Dermis microvascular lymphatic vessel endothelial cell (primary cell): ENCODE results near the gene C11orf65. TPM values are rescaled to one million over a fixed set of nuclear protein-coding genes. Genes with fewer than 3 reads are reported as not detected.

Source experiments
- DNase-seq, 2 donors: peaks; one replicate each; pipeline versions ENCODE4 v3.0.0 to v3.0.0-alpha.2; 2010; ENCODE audit warnings: low read depth in 2 of 2
- total RNA-seq: library from RNA; depleted of rRNA; stranded (reverse); fragments of >200 nt; gene quantifications from 2 replicates; pipeline ENCODE4 v1.2.1, GENCODE V29; 2014

C11orf65 gene
- total RNA-seq, 1 donor from 2014 or later: not detected

DNA sequence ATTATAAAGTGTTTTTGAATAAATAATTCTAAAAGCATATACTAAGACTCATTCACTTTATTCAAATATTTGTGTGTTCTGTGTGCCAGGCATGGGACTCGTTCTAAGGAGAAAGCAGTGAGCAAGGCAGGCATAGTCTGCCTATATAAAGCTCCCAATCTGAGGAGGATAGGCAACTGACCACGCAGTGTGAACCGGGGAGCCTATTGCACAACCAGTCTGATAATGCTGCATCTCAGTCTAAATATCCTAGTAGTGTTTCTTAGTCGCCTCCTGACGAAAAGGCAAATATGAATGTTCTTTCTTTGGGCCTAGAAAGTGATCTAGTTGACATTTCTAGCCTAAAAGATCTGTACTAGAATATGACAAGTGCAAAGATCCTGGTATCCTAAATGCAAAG is 98.3 kb downstream of the C11orf65 start:
- DNase-seq: no peak

GRCh38 chr11:108368134-108368533 is 99.2 kb downstream of the C11orf65 start:
- DNase-seq: no peak

DNA sequence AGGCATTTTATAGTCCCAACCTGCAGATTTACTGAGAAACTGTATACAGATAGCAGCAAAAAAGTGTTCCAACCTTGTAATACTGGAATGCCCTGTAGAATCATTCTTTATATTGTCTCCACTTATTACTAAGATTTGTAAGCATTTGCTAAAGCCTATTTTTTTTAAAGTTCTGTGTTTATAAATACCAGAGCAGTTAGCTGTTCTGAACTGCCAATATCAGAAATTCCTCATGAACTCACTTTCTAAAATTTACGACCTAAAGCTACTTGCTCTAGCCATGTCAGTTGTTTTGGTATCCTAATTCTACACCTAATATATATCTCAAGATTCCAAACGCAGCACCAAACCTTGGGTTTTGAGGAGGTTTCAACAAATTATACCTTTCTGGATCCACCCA is 103.2 kb downstream of the C11orf65 start:
- DNase-seq: no peak

DNA sequence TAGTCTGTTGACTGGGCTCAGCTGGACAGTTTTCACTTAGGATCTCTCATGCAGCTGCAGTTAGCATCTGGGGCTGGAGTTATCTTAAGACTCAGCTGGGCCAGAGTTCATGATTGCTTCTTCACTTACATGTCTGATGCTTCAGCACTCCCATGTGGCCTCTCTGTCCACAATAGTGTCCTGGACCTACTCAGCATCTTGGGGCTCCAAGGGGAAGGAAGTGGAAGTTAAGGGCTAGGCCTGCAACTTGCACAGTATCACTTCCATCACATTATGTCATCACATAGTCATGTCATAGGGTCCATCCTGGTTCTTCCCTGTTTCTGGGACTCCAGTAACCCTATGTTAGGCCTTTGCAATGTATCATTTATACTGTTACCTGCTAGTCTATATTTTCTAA is 115.9 kb downstream of the C11orf65 start:
- no peak for DNase-seq

DNA sequence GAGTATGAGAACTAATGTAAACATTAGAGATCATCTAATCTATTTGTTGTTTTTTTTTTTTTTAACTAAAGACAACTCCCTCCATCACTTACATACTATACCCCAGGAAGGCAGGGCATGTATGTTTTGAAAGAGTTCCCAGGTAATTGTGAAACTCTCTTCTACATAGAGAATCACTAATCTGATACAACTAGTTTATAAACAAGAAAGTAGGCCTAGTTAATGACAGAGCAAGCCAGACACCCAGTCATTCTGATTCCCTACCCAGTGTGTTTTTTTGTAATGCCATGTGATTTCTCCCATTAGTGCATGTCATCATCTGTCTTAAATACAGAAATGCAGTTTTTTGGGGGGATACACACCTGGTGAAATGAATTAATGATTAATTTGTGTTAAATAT is 120.9 kb downstream of the C11orf65 start:
- no peak for DNase-seq

DNA sequence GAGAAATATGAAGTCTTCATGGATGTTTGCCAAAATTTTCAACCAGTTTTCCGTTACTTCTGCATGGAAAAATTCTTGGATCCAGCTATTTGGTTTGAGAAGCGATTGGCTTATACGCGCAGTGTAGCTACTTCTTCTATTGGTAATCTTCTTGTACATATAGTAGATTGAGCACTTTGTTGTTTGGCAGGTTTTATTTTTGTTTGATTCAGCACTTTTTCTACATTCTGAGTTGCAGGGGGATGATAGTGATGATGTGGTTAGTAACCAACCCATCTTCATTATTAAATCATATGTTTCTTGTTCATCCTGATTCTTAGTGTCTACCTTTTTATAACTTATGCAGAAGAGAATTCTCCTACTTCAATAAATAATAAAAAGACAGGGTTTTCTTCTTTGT is 121.6 kb downstream of the C11orf65 start:
- no peak for DNase-seq

- DNase-seq: no peak
Observed at GRCh38 chr11:108343714-108344113, 123.6 kb downstream of the C11orf65 start.

DNA sequence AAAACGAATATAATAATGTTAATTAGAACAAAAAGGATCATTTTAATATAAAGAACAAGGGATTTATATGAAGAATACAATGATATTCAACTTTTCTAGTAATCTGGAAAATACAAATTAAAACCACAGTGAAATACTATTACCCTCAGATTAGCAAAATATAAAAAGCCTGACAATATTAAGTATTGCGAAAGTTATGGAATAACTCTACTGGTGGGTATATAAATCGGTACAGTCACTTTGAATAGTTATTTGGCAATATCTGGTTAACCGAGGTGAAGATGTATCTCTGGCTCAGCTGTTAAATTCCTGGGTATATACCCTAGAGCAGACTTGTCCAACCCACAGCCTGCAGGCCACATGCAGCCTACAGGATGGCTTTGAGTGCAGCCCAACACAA is 125.7 kb downstream of the C11orf65 start:
- no peak for DNase-seq

- DNase-seq: no peak
Observed at GRCh38 chr11:108340973-108341372, 126.4 kb downstream of the C11orf65 start.

- no peak for DNase-seq
Observed at GRCh38 chr11:108338750-108339149, 128.6 kb downstream of the C11orf65 start.

- no peak for DNase-seq
Observed at GRCh38 chr11:108333403-108333899, 133.9 kb downstream of the C11orf65 start.

Other genes with a start within 250 kb of the C11orf65 start
- 11.9 and 14.7 TPM in 2 replicates for gene NPAT, start 244.9 kb downstream of the C11orf65 start, total RNA-seq
- 51.6 and 69.7 TPM in 2 replicates for gene ATM, start 244.5 kb downstream of the C11orf65 start, total RNA-seq
- gene POGLUT3, start 30.9 kb upstream of the C11orf65 start, total RNA-seq: 12.9 and 15.3 TPM in 2 replicates
- under 0.01 TPM in 2 replicates for gene EXPH5, start 126.2 kb upstream of the C11orf65 start, total RNA-seq
- 48.9 and 68.4 TPM in 2 replicates for gene DDX10, start 197.5 kb upstream of the C11orf65 start, total RNA-seq